ENCODE results near the gene ADAMTS13.

Gene ADAMTS13

DNA sequence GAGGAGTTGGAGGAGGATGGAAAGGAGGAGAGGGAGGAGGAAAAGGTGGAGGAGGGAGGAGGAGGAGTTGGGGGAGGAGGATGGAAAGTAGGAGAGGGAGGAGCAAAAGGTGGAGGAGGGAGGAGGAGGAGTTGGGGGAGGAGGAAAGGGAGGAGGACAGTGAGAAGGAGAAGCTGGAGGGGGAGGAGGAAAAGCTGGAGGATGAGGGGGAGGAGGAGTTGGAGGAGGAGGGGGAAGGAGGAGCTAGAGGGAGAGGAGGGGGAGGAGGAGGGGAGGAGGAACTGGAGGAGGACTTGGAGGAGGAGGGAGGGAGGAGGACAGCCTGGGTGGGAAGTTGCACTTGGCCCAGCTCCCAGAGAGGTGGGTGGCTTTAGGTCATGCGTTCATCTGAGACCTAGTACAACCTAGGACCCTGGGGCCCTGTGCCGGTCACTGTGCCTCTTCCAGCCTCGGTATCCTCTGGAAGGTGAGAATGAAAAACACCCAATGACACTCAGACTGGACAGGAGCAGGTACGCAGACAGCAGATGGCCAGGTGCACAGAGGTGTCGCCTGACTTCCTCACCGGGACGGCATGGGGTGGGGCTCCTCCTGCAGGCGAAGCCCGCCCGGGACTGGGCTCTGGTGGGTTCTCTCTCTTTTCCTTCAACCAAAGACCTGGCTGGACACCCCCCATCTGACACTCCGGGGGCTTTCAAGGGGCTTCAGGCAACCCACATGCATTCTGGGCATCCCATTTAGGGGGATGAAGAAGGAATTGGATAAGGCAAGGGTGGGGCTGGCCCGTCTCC is 68.9 kb downstream of the ADAMTS13 start:
- Mint-ChIP-seq H3K27ac (no peak overlapping the region), H3K4me1 (no peaks in the 10 kb centered on the region), H3K4me3 (no peak overlapping the region), H3K36me3 (no peaks in the 10 kb centered on the region), H3K9me3 (no peaks in the 10 kb centered on the region)
- ATAC-seq (no peak), DNase-seq (ENCODE audit: low spot score in 2 of 2) (no peak)

DNA sequence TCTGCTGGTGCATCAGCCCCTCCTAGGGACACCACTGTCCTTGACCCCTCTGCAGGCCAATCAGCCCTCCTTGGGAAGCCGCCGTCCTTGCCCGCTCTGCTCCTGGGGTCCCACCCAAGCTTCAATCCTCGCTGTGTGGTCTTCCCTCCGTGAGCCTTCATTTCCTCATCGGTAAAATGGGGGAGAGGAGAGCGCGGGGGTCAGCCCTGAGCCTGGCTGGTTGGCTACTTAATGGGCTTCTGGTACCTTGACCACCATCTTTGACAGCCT is 69.4 kb downstream of the ADAMTS13 start:
- ATAC-seq (no peak), DNase-seq (ENCODE audit: low spot score in 2 of 2) (no peak)
- no peaks in the 10 kb centered on the region for H3K36me3 Mint-ChIP-seq
- H3K9me3 Mint-ChIP-seq = no peaks in the 10 kb centered on the region
- H3K4me3 Mint-ChIP-seq = no peak overlapping the region
- no peak overlapping the region for H3K27ac Mint-ChIP-seq
- no peaks in the 10 kb centered on the region for H3K4me1 Mint-ChIP-seq

DNA sequence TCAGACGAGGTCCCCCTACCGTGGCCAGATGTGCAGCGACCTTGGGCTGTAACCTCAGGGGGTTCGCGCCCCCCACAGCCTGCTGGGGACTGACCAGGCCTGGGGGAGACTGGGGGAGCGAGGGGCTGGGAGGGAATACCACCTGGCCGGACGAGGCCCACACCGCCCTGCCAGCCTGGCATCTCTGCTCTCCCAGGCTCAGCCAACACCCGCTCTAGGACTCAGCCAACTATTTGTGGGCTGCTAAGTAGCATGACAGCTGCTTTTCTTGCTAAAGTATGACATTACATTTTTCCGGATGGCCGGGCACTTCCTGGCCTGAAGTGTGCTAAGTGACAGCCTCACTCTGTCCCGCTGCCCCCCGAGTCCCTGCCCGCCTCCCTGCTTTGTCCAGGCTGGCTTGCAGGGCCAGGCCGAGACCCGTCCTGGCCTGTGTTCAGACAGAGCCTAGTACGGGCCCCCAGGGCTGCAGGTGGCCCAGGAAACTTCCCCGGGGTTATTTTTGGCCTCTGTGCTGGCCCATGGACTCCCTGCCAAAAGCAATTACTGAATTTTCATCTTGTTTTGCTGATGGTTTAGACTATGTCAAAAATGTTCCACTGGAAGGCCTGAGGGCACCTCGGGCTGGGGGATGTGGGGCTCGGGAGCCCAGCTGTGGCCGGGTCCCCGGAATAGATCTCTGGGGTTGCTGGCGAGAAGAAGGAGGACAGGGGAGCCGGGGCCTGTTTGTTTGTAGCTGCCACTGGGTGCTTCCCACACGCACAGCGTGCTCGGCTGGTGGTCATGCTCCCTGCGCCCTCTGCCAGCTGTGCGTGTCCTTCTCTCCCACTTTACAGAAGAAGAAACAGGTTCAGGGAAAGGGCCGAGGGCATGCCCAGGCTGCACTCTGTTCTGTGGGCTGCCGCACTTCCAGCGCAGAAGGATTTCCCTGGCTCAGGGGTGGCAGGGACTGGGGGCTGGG is 70.2 kb downstream of the ADAMTS13 start:
- DNase-seq (ENCODE audit: low spot score in 2 of 2) (no peak), ATAC-seq (no peak)
- H3K27ac Mint-ChIP-seq = no peak overlapping the region
- H3K36me3 Mint-ChIP-seq = no peaks in the 10 kb centered on the region
- H3K9me3 Mint-ChIP-seq = no peaks in the 10 kb centered on the region
- no peaks in the 10 kb centered on the region for H3K4me1 Mint-ChIP-seq
- H3K4me3 Mint-ChIP-seq = no peak overlapping the region

GRCh38 chr9:133493428-133493827 is 71.3 kb downstream of the ADAMTS13 start:
- no peak for DNase-seq (ENCODE audit: low spot score in 2 of 2)
- H3K36me3 Mint-ChIP-seq = no peaks in the 10 kb centered on the region

GRCh38 chr9:133493845-133494540 is 71.8 kb downstream of the ADAMTS13 start:
- no peaks in the 10 kb centered on the region for H3K9me3 Mint-ChIP-seq
- ATAC-seq (no peak), DNase-seq (ENCODE audit: low spot score in 2 of 2) (no peak)
- H3K4me1 Mint-ChIP-seq = no peaks in the 10 kb centered on the region
- no peaks in the 10 kb centered on the region for H3K36me3 Mint-ChIP-seq
- no peak overlapping the region for H3K4me3 Mint-ChIP-seq
- H3K27ac Mint-ChIP-seq = no peak overlapping the region

More at GRCh38 chr9:133493428-133493827, 71.3 kb downstream of the ADAMTS13 start:
- no peak for ATAC-seq
- Mint-ChIP-seq H3K9me3 (no peaks in the 10 kb centered on the region), H3K4me3 (no peak overlapping the region), H3K27ac (no peak overlapping the region), H3K4me1 (no peaks in the 10 kb centered on the region)

DNA sequence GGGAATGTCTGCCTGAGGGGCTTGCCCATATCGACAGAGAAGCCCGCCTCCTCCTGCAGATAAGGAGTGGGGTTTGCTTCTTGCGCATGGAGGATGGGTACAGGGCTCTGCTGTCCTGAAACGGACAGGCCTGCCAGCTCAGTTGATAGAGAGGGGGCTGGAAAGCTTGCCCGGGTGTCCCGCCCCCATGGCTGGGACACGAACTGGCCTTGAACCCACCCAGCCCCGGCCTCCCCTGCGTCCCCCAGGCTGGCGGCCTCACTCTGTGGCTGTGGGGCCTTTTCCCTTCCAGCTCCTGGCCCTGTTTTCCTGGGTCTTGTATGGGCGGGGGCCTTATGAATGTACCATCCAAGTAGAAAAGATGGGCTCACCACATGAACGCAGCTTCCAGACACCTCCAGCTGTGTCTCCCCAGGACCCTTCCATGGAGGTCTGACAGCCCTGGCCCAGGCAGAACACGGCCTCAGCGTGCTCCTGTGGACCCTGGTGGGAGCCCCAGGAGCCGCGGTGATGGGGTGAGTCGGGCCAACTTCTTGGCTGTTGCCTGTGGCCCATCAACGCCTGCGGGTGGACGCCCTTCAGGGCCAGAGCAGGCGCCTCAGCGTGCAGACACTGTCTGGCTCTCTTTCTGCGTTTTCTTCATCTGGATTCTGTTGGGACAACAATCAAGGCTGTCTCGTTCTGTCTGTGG is 72.6 kb downstream of the ADAMTS13 start:
- Mint-ChIP-seq H3K27ac (no peak overlapping the region), H3K4me3 (no peak overlapping the region)
- ATAC-seq = no peak

DNA sequence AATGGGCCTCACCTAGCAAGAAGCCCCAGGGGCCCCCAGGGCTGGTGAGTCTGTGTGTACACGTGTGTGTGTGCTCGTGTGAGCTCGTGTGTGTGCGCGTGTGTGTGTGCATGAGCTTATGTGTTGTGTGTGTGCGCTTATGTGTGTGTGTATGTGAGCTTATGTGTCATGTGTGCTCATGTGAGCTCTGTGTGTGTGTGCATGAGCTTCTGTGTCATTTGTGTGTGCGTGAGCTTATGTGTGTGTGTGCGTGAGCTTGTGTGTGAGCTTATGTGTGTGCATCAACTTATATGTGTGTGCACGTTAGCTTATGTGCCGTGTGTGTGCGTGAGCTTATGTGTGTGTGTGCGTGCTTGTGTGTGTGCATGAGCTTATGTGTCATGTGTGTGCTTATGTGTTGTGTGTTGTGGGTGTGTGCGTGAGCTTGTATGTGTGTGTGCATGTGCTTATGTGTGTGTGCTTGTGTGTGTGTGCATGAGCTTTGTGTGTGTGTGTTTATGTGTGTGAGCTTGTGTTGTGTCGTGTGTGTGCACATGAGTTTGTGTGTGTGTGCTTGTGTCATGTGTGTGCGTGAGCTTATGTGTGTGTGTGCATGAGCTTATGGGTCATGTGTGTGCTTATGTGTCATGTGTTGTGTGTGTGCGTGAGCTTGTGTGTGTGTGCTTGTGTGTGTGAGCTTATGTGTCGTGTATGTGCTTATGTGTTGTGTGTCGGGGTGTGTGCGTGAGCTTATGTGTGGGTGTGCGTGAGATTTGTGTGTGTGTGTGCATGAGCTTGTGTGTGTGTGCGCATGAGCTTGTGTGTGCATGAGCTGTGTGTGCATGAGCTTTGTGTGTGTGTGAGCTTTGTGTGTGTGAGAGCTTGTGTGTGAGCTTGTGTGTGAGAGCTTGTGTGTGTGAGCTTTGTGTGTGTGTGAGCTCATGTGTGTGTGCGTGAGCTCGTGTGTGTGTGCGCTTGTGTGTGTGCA is 73.4 kb downstream of the ADAMTS13 start:
- DNase-seq (ENCODE audit: low spot score in 2 of 2) = no peak

More for the DNA sequence above, 72.6 kb downstream of the ADAMTS13 start:
- DNase-seq (ENCODE audit: low spot score in 2 of 2) = no peak
- Mint-ChIP-seq H3K36me3 (no peaks in the 10 kb centered on the region), H3K9me3 (no peaks in the 10 kb centered on the region), H3K4me1 (no peaks in the 10 kb centered on the region)

GRCh38 chr9:133496861-133497842 is 75.0 kb downstream of the ADAMTS13 start:
- no peak for DNase-seq (ENCODE audit: low spot score in 2 of 2)
- Mint-ChIP-seq H3K9me3 (peaks cover 5% of the 10 kb centered on the region), H3K4me3 (no peak overlapping the region), H3K36me3 (no peaks in the 10 kb centered on the region), H3K4me1 (no peaks in the 10 kb centered on the region), H3K27ac (no peak overlapping the region)
- ATAC-seq = no peak

More for the DNA sequence above, 73.4 kb downstream of the ADAMTS13 start:
- H3K4me3 Mint-ChIP-seq = no peak overlapping the region
- no peaks in the 10 kb centered on the region for H3K9me3 Mint-ChIP-seq
- H3K36me3 Mint-ChIP-seq = no peaks in the 10 kb centered on the region
- ATAC-seq = no peak
- no peaks in the 10 kb centered on the region for H3K4me1 Mint-ChIP-seq
- H3K27ac Mint-ChIP-seq = no peak overlapping the region

- no peak for DNase-seq (ENCODE audit: low spot score in 2 of 2)
- Mint-ChIP-seq H3K4me3 (no peak overlapping the region), H3K36me3 (no peaks in the 10 kb centered on the region)
These were observed 77.1 kb downstream of the ADAMTS13 start for GRCh38 chr9:133499132-133499891.

DNA sequence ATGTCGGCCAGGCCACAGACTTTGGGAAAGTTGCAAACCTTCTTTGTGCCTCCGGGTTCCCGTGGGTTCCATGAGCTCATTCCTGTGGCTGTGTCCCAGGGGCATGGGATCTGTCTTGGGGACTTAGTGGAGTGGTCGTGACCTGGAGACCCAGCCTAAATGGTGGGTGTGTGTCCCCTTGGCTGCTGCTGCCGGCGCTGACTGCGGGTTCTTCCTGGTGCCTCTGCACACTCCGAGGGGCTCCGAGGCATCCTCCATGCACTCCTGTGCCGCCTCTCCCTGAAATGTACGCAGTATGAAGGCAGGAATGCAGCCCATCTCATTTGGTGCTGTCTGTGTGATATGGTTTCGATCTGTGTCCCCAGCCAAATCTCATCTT is 77.7 kb downstream of the ADAMTS13 start:
- ATAC-seq (no peak), DNase-seq (ENCODE audit: low spot score in 2 of 2) (no peak)
- no peak overlapping the region for H3K27ac Mint-ChIP-seq
- H3K9me3 Mint-ChIP-seq = peaks cover 11% of the 10 kb centered on the region
- H3K36me3 Mint-ChIP-seq = no peaks in the 10 kb centered on the region
- no peak overlapping the region for H3K4me3 Mint-ChIP-seq
- H3K4me1 Mint-ChIP-seq = no peaks in the 10 kb centered on the region

More at GRCh38 chr9:133499132-133499891, 77.1 kb downstream of the ADAMTS13 start:
- Mint-ChIP-seq H3K4me1 (no peaks in the 10 kb centered on the region), H3K9me3 (peaks cover 11% of the 10 kb centered on the region), H3K27ac (no peak overlapping the region)
- ATAC-seq = no peak

GRCh38 chr9:133502112-133502511 is 79.9 kb downstream of the ADAMTS13 start:
- H3K4me3 Mint-ChIP-seq = no peak overlapping the region
- ATAC-seq (no peak), DNase-seq (ENCODE audit: low spot score in 2 of 2) (no peak)
- no peaks in the 10 kb centered on the region for H3K36me3 Mint-ChIP-seq
- H3K27ac Mint-ChIP-seq = no peak overlapping the region
- no peaks in the 10 kb centered on the region for H3K4me1 Mint-ChIP-seq
- peaks cover 11% of the 10 kb centered on the region for H3K9me3 Mint-ChIP-seq

DNA sequence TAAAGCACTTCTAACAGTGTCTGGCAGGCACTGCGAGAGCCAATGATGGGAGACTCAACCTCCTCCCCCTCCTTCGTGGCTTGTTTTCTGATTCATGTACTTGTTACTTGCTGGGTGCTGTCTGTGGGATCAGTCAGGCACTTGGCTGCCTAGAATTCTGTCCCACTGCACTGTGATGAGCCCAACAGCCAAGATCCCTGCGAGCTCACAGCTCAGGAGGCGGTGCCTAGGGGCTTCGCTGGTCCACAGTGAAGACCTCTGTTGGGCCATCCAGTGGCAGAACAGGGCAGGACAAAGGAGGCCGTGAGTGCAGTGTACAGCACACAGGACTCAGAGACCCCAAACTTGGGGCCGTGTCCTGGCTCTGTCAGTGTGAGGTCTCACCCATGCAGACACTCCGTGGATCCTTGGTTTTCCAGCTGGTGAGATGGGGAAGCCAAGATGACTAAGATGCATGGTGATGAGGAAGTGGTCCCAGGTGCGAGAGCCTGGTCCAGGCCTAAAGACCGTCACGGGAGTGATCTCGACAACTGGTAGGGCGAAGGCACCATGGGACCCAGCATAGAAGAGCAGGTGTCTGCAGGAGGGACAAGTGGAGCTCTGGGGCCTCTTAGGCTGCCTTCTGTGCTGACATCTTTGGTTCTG is 83.1 kb downstream of the ADAMTS13 start:
- DNase-seq (ENCODE audit: low spot score in 2 of 2) (no peak), ATAC-seq (no peak)
- Mint-ChIP-seq H3K4me3 (no peak overlapping the region), H3K27ac (no peak overlapping the region), H3K9me3 (peaks cover 11% of the 10 kb centered on the region), H3K4me1 (peaks cover 8% of the 10 kb centered on the region), H3K36me3 (no peaks in the 10 kb centered on the region)
